Testis (tissue), 3 donors: ENCODE measurements around the gene KLC3. TPM values are rescaled to one million over a fixed set of nuclear protein-coding genes. Genes with fewer than 3 reads are reported as not detected.

Experiments
- DNase-seq: peaks from one replicate; pipeline ENCODE4 v3.0.0-alpha.2; 2019
- H3K27ac ChIP-seq, 2 donors: fragments of 200-600 bp; sonication (generic); one replicate each; pipeline ENCODE4 v1.5.1; 2019
- H3K27me3 ChIP-seq: fragments of 200-600 bp; sonication (generic); one replicate; pipeline ENCODE4 v1.5.1; 2019
- H3K36me3 ChIP-seq: fragments of 200-600 bp; sonication (generic); one replicate; pipeline ENCODE4 v1.5.1; 2017; ENCODE audit warnings: low read depth; ENCODE audit errors: missing control alignments
- H3K4me1 ChIP-seq: fragments of 200-600 bp; sonication (generic); one replicate; pipeline ENCODE4 v1.5.1; 2019
- H3K4me3 ChIP-seq, 2 donors: fragments of 200-600 bp; sonication (generic); one replicate each; pipeline ENCODE4 v1.5.1; 2017 to 2019
- H3K9me3 ChIP-seq: fragments of 200-600 bp; sonication (generic); one replicate; pipeline ENCODE4 v1.5.1; 2017
- CTCF ChIP-seq, 3 experiments: fragments of 450-650 bp in 2 of 3; fragments of 200-600 bp in 1 of 3; sonication (generic) in 1 of 3; IDR thresholded peaks; one replicate each; pipeline ENCODE4 v1.5.1; 2016 to 2019; ENCODE audit warnings: antibody characterized with exemption in 3 of 3, mild to moderate bottlenecking in 2 of 3, moderate library complexity in 1 of 3
- POLR2A ChIP-seq: fragments of 450-650 bp; IDR thresholded peaks from one replicate; pipeline ENCODE4 v1.6.1; 2017; ENCODE audit warnings: antibody characterized with exemption, mild to moderate bottlenecking, moderate library complexity
- WGBS, 2 donors: methylation state at CpG; one replicate each; pipeline ENCODE4 v1.1.5; 2018; 5-methylcytosine and 5-hydroxymethylcytosine counted together
- intact Hi-C: fragments of 100-400 bp; cut with DNase I; formaldehyde crosslinking; loops from one replicate; pipeline ENCODE4 v1.15.1; 2023; ENCODE audit warnings: low total_unique reads
- polyA plus RNA-seq: library from polyadenylated mRNA; stranded (reverse); fragments of 350-450 nt; fragmentation: Illumina TruSeq; extraction: RNeasy Lipid Tissue Mini Kit (QIAGEN cat#74804); gene quantifications from one replicate; pipeline ENCODE4 v1.2.3, GENCODE V29; 2014; ENCODE audit warnings: low read depth, low replicate concordance; ENCODE audit not compliant: insufficient read depth
- total RNA-seq, 2 donors: library from RNA; depleted of rRNA; stranded (reverse); fragments of >200 nt; gene quantifications; one replicate each; pipeline ENCODE4 v1.2.3, GENCODE V29; 2016

The KLC3 gene
- total and polyA plus RNA-seq, 3 donors from 2014 or later = 5.9 to 13.7 (median 6.4) TPM

GRCh38 chr19:45321848-45322247 lies 18.7 kb upstream of the KLC3 start:
- Histone ChIP-seq H3K4me1 (peaks cover 24% of the 10 kb centered on the region), H3K9me3 (no peaks in the 10 kb centered on the region), H3K36me3 (no peaks in the 10 kb centered on the region), H3K27ac (no peak overlapping the region), H3K4me3 (no peak overlapping the region), H3K27me3 (no peaks in the 10 kb centered on the region)
- WGBS, 2 donors = 34 to 46% methylated on average over 4 to 7 of the region's 7 CpGs
- no peak for TF ChIP-seq POLR2A
- TF ChIP-seq CTCF (IDR thresholded peaks at IDR 0.05) = no peak
- DNase-seq = no peak
- intact Hi-C loops = no loop called here

- no peak overlapping the region for H3K27ac ChIP-seq
- DNase-seq = no peak
- intact Hi-C loops = no loop called here
- WGBS, 2 donors = 57 to 67% methylated on average over 8 to 11 of the region's 11 CpGs
- no peaks in the 10 kb centered on the region for H3K27me3 ChIP-seq
- H3K9me3 ChIP-seq = no peaks in the 10 kb centered on the region
- TF ChIP-seq CTCF (IDR thresholded peaks at IDR 0.05) (no peak), POLR2A (no peak)
- no peak overlapping the region for H3K4me3 ChIP-seq
- peaks cover 24% of the 10 kb centered on the region for H3K4me1 ChIP-seq
- H3K36me3 ChIP-seq = no peaks in the 10 kb centered on the region
Observed at GRCh38 chr19:45322311-45322710, 18.2 kb upstream of the KLC3 start.

- intact Hi-C loops = no loop called here
- TF ChIP-seq CTCF (IDR thresholded peaks at IDR 0.05) (no peak), POLR2A (no peak)
- Histone ChIP-seq H3K36me3 (no peaks in the 10 kb centered on the region), H3K9me3 (no peaks in the 10 kb centered on the region), H3K27me3 (no peaks in the 10 kb centered on the region), H3K4me3 (peak within 1 kb of the TSS in 1 of 2 donors; percentile 31), H3K27ac (no peak within 1 kb of the TSS), H3K4me1 (peaks cover 24% of the 10 kb centered on the region)
- 40% methylated on average over 14 of the region's 15 CpGs; no CpG with 5 or more reads in 1 of the 2 donors for WGBS, 2 donors
- no peak for DNase-seq
Observed at GRCh38 chr19:45322744-45323281, 17.7 kb upstream of the KLC3 start, which contains the start of gene CKM. CKM (minus strand) TSS chr19:45322875; CDS start chr19:45319713, 3,162 bp downstream.

- Histone ChIP-seq H3K4me1 (peaks cover 24% of the 10 kb centered on the region), H3K27me3 (no peaks in the 10 kb centered on the region), H3K9me3 (no peaks in the 10 kb centered on the region), H3K27ac (no peak overlapping the region), H3K36me3 (no peaks in the 10 kb centered on the region), H3K4me3 (peak overlapping the region in 1 of 2 donors; percentile 31)
- 1 to 4% methylated on average over 14 to 29 of the region's 30 CpGs for WGBS, 2 donors
- TF ChIP-seq POLR2A (no peak), CTCF (IDR thresholded peaks at IDR 0.05) (no peak)
- DNase-seq = no peak
- intact Hi-C loops = no loop called here
Observed at GRCh38 chr19:45323671-45324081, 16.9 kb upstream of the KLC3 start.

GRCh38 chr19:45324349-45324907 lies 16.1 kb upstream of the KLC3 start:
- Histone ChIP-seq H3K9me3 (no peaks in the 10 kb centered on the region), H3K4me1 (peaks cover 24% of the 10 kb centered on the region), H3K4me3 (no peak overlapping the region), H3K27me3 (no peaks in the 10 kb centered on the region), H3K27ac (no peak overlapping the region), H3K36me3 (no peaks in the 10 kb centered on the region)
- WGBS, 2 donors = 50 to 60% methylated on average over 9 to 11 of the region's 11 CpGs
- no peak for TF ChIP-seq CTCF (IDR thresholded peaks at IDR 0.05)
- no peak for TF ChIP-seq POLR2A
- DNase-seq = no peak
- intact Hi-C loops = no loop called here
